ENCODE measurements around the gene KRTAP20-3.

GRCh38 chr21:30689822-30690221 lies 47.2 kb downstream of the KRTAP20-3 start:
- TF ChIP-seq CTCF (IDR thresholded peaks at IDR 0.05) (no peak), POLR2A (IDR thresholded peaks at IDR 0.05) (no peak)

Measured in heart left ventricle (tissue), 13 donors.